Measurements from ENCODE around the gene VSTM5. TPM values are rescaled to one million over a fixed set of nuclear protein-coding genes. Genes with fewer than 3 reads are reported as not detected.
A peak's percentile ranks its signal among the peaks of the same experiment; 100 is the strongest.
"Not testable (repeated sequence)": the region's sequence is repeated elsewhere in the genome, so short reads cannot be mapped to it uniquely, and the experiment has no call there.

The VSTM5 gene
- 0.08 TPM for polyA plus RNA-seq (2012; ENCODE audit: missing spikeins)

GRCh38 chr11:93850594-93851018 is at the start of gene VSTM5:
VSTM5 (minus strand) TSS chr11:93850618; CDS start chr11:93850502, 116 bp downstream.
- TF ChIP-seq TAF1 (IDR thresholded peaks at IDR 0.05; ENCODE audit: borderline replicate concordance, low read depth, low read length), result no peak
- no peak for DNase-seq (ENCODE audit: insufficient read length)
- no peak for FAIRE-seq

GRCh38 chr11:93895106-93895862 is 44.9 kb upstream of the VSTM5 start:
- no peak for TF ChIP-seq POLR2A (IDR thresholded peaks at IDR 0.05; ENCODE audit: low read depth, low read length)
- no peak for TF ChIP-seq POLR2AphosphoS5 (IDR thresholded peaks at IDR 0.05; ENCODE audit: low read depth, low read length)
- TF ChIP-seq TAF1 (IDR thresholded peaks at IDR 0.05; ENCODE audit: borderline replicate concordance, low read depth, low read length), result no peak
- DNase-seq (ENCODE audit: insufficient read length), result no peak
- FAIRE-seq, result peak; percentile 44

GRCh38 chr11:93890391-93891051 is 40.1 kb upstream of the VSTM5 start:
- TF ChIP-seq POLR2A (IDR thresholded peaks at IDR 0.05; ENCODE audit: low read depth, low read length) (no peak), TAF1 (IDR thresholded peaks at IDR 0.05; ENCODE audit: borderline replicate concordance, low read depth, low read length) (no peak), POLR2AphosphoS5 (IDR thresholded peaks at IDR 0.05; ENCODE audit: low read depth, low read length) (no peak)
- DNase-seq (ENCODE audit: insufficient read length) (no peak), FAIRE-seq (no peak)

GRCh38 chr11:93887111-93887510 is 36.7 kb upstream of the VSTM5 start:
- no peak for FAIRE-seq
- TF ChIP-seq POLR2AphosphoS5 (IDR thresholded peaks at IDR 0.05; ENCODE audit: low read depth, low read length), result no peak
- TF ChIP-seq POLR2A (IDR thresholded peaks at IDR 0.05; ENCODE audit: low read depth, low read length), result no peak
- TF ChIP-seq TAF1 (IDR thresholded peaks at IDR 0.05; ENCODE audit: borderline replicate concordance, low read depth, low read length), result no peak
- DNase-seq (ENCODE audit: insufficient read length), result no peak

- FAIRE-seq; DNase-seq (ENCODE audit: insufficient read length): not testable (repeated sequence)
Observed at GRCh38 chr11:93879114-93879513, 28.7 kb upstream of the VSTM5 start.

GRCh38 chr11:93875637-93876036 is 25.2 kb upstream of the VSTM5 start:
- FAIRE-seq, result no peak
- TF ChIP-seq POLR2AphosphoS5 (IDR thresholded peaks at IDR 0.05; ENCODE audit: low read depth, low read length), result no peak
- no peak for TF ChIP-seq TAF1 (IDR thresholded peaks at IDR 0.05; ENCODE audit: borderline replicate concordance, low read depth, low read length)
- TF ChIP-seq POLR2A (IDR thresholded peaks at IDR 0.05; ENCODE audit: low read depth, low read length), result no peak
- DNase-seq (ENCODE audit: insufficient read length), result no peak

- FAIRE-seq, result no peak
- no peak for TF ChIP-seq TAF1 (IDR thresholded peaks at IDR 0.05; ENCODE audit: borderline replicate concordance, low read depth, low read length)
- TF ChIP-seq POLR2AphosphoS5 (IDR thresholded peaks at IDR 0.05; ENCODE audit: low read depth, low read length), result no peak
- no peak for TF ChIP-seq POLR2A (IDR thresholded peaks at IDR 0.05; ENCODE audit: low read depth, low read length)
- DNase-seq (ENCODE audit: insufficient read length), result no peak
Observed at GRCh38 chr11:93871526-93871925, 21.1 kb upstream of the VSTM5 start.

- FAIRE-seq, result no peak
- TF ChIP-seq POLR2A (IDR thresholded peaks at IDR 0.05; ENCODE audit: low read depth, low read length), result no peak
- no peak for TF ChIP-seq POLR2AphosphoS5 (IDR thresholded peaks at IDR 0.05; ENCODE audit: low read depth, low read length)
- no peak for TF ChIP-seq TAF1 (IDR thresholded peaks at IDR 0.05; ENCODE audit: borderline replicate concordance, low read depth, low read length)
- no peak for DNase-seq (ENCODE audit: insufficient read length)
Observed at GRCh38 chr11:93870616-93871015, 20.2 kb upstream of the VSTM5 start.

- DNase-seq (ENCODE audit: insufficient read length), result no peak
- FAIRE-seq, result no peak
- no peak for TF ChIP-seq POLR2AphosphoS5 (IDR thresholded peaks at IDR 0.05; ENCODE audit: low read depth, low read length)
- TF ChIP-seq POLR2A (IDR thresholded peaks at IDR 0.05; ENCODE audit: low read depth, low read length), result no peak
- no peak for TF ChIP-seq TAF1 (IDR thresholded peaks at IDR 0.05; ENCODE audit: borderline replicate concordance, low read depth, low read length)
Observed at GRCh38 chr11:93869830-93870229, 19.4 kb upstream of the VSTM5 start.

- not testable (repeated sequence) for DNase-seq (ENCODE audit: insufficient read length); FAIRE-seq
Observed at GRCh38 chr11:93868404-93868803, 18.0 kb upstream of the VSTM5 start.

- DNase-seq (ENCODE audit: insufficient read length), result no peak
- no peak for TF ChIP-seq POLR2AphosphoS5 (IDR thresholded peaks at IDR 0.05; ENCODE audit: low read depth, low read length)
- no peak for TF ChIP-seq TAF1 (IDR thresholded peaks at IDR 0.05; ENCODE audit: borderline replicate concordance, low read depth, low read length)
- no peak for TF ChIP-seq POLR2A (IDR thresholded peaks at IDR 0.05; ENCODE audit: low read depth, low read length)
- FAIRE-seq, result no peak
Observed at GRCh38 chr11:93861808-93862207, 11.4 kb upstream of the VSTM5 start.

- DNase-seq (ENCODE audit: insufficient read length), result no peak
- peak; percentile 24 for FAIRE-seq
- TF ChIP-seq POLR2AphosphoS5 (IDR thresholded peaks at IDR 0.05; ENCODE audit: low read depth, low read length) (no peak), TAF1 (IDR thresholded peaks at IDR 0.05; ENCODE audit: borderline replicate concordance, low read depth, low read length) (no peak), POLR2A (IDR thresholded peaks at IDR 0.05; ENCODE audit: low read depth, low read length) (no peak)
Observed at GRCh38 chr11:93858121-93858775, 7.8 kb upstream of the VSTM5 start.
